Activated CD4-positive, alpha-beta T cell treated with anti-CD3 and anti-CD28 coated beads for 24 hours (primary cell): ENCODE data around the gene UGT1A3.
"Not testable (repeated sequence)": the region's sequence is repeated elsewhere in the genome, so short reads cannot be mapped to it uniquely, and the experiment has no call there.

Experiments used
- DNase-seq, 2 donors: peaks; one replicate each; pipeline ENCODE4 v3.0.0-alpha.2; 2020; ENCODE audit warnings: low read depth in 2 of 2

The UGT1A3 gene

GRCh38 chr2:233707940-233708644 lies 20.8 kb upstream of the UGT1A3 start:
- DNase-seq, result no peak

GRCh38 chr2:233708942-233709341 lies 19.9 kb upstream of the UGT1A3 start:
- DNase-seq, result no peak

GRCh38 chr2:233711312-233712008 lies 17.4 kb upstream of the UGT1A3 start:
- DNase-seq, result peak; percentile 52 to 65

GRCh38 chr2:233712611-233713261 lies 16.1 kb upstream of the UGT1A3 start, which contains the start of gene UGT1A5:
UGT1A5 (plus strand) TSS chr2:233712907; CDS start chr2:233712992, 85 bp downstream.
- no peak for DNase-seq

GRCh38 chr2:233713262-233713615 lies 15.6 kb upstream of the UGT1A3 start:
- no peak for DNase-seq

GRCh38 chr2:233714121-233714520 lies 14.7 kb upstream of the UGT1A3 start:
- no peak for DNase-seq

- DNase-seq, result no peak
Observed at GRCh38 chr2:233718552-233718951, 10.3 kb upstream of the UGT1A3 start, which contains the start of gene UGT1A4. UGT1A4 (plus strand) TSS chr2:233718736; CDS start chr2:233718821, 85 bp downstream.

- not testable (repeated sequence) for DNase-seq
Observed at GRCh38 chr2:233736868-233737653, 8.2 kb downstream of the UGT1A3 start.

- no peak for DNase-seq
Observed at GRCh38 chr2:233740870-233741269, 12.0 kb downstream of the UGT1A3 start.

- no peak for DNase-seq
Observed at GRCh38 chr2:233743464-233744259, 14.8 kb downstream of the UGT1A3 start.

GRCh38 chr2:233745073-233745755 lies 16.4 kb downstream of the UGT1A3 start:
- DNase-seq, result no peak

GRCh38 chr2:233745838-233746237 lies 17.0 kb downstream of the UGT1A3 start:
- not testable (repeated sequence) for DNase-seq

GRCh38 chr2:233746475-233747282 lies 17.8 kb downstream of the UGT1A3 start:
- no peak for DNase-seq

GRCh38 chr2:233747283-233747544 lies 18.4 kb downstream of the UGT1A3 start:
- DNase-seq, result no peak

GRCh38 chr2:233750689-233751088 lies 21.8 kb downstream of the UGT1A3 start:
- not testable (repeated sequence) for DNase-seq

GRCh38 chr2:233751212-233752009 lies 22.6 kb downstream of the UGT1A3 start:
- DNase-seq, result not testable (repeated sequence)

GRCh38 chr2:233754872-233755611 lies 26.2 kb downstream of the UGT1A3 start:
- no peak for DNase-seq

GRCh38 chr2:233756429-233757081 lies 27.7 kb downstream of the UGT1A3 start:
- DNase-seq, result no peak
